Neutrophil (primary cell): ENCODE results near the gene SKOR1.

ENCODE experiments used
- H3K27ac ChIP-seq: fragments of 200-600 bp; sonication (generic); 2 replicates; pipeline ENCODE4 v1.5.1; 2016; ENCODE audit warnings: mild to moderate bottlenecking, moderate library complexity
- H3K27me3 ChIP-seq: fragments of 200-600 bp; sonication (generic); 2 replicates; pipeline ENCODE4 v1.6.0; 2016; ENCODE audit warnings: mild to moderate bottlenecking
- H3K36me3 ChIP-seq: fragments of 200-600 bp; sonication (generic); 2 replicates; pipeline ENCODE4 v1.5.1; 2017
- H3K4me1 ChIP-seq, 2 experiments: fragments of 200-600 bp in 1 of 2; sonication (generic) in 1 of 2; 1 replicate in 1 of 2; 2 replicates in 1 of 2; pipeline versions ENCODE4 v1.5.1 to v1.6.1; 2013 to 2016; ENCODE audit warnings: low read depth in 1 of 2, low read length in 1 of 2, mild to moderate bottlenecking in 1 of 2, moderate library complexity in 1 of 2; ENCODE audit not compliant: control insufficient read depth in 1 of 2, insufficient read depth in 1 of 2
- H3K4me3 ChIP-seq, 2 experiments: fragments of 200-600 bp in 1 of 2; sonication (generic) in 1 of 2; 1 replicate in 1 of 2; 2 replicates in 1 of 2; pipeline ENCODE4 v1.5.1; 2013 to 2016; ENCODE audit warnings: low read depth in 1 of 2, low read length in 1 of 2, mild to moderate bottlenecking in 1 of 2, moderate library complexity in 1 of 2
- H3K9me3 ChIP-seq: fragments of 200-600 bp; sonication (generic); 2 replicates; pipeline ENCODE4 v1.5.1; 2016
- TF ChIP-seq, protein P1 (sequence below): fragments of 200-600 bp; sonication (generic); IDR thresholded peaks from 2 replicates; pipeline ENCODE4 v1.5.1; 2016; ENCODE audit warnings: antibody characterized with exemption

Gene SKOR1

GRCh38 chr15:67824197-67824968 is 926 bp upstream of the SKOR1 start:
- H3K27me3 ChIP-seq: peaks cover 100% of the 10 kb centered on the region
- H3K4me1 ChIP-seq: peaks cover 23 to 41% of the 10 kb centered on the region in 2 experiments
- TF ChIP-seq, protein P1, sequence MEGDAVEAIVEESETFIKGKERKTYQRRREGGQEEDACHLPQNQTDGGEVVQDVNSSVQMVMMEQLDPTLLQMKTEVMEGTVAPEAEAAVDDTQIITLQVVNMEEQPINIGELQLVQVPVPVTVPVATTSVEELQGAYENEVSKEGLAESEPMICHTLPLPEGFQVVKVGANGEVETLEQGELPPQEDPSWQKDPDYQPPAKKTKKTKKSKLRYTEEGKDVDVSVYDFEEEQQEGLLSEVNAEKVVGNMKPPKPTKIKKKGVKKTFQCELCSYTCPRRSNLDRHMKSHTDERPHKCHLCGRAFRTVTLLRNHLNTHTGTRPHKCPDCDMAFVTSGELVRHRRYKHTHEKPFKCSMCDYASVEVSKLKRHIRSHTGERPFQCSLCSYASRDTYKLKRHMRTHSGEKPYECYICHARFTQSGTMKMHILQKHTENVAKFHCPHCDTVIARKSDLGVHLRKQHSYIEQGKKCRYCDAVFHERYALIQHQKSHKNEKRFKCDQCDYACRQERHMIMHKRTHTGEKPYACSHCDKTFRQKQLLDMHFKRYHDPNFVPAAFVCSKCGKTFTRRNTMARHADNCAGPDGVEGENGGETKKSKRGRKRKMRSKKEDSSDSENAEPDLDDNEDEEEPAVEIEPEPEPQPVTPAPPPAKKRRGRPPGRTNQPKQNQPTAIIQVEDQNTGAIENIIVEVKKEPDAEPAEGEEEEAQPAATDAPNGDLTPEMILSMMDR: no peak

GRCh38 chr15:67825881-67826716 is 790 bp downstream of the SKOR1 start:
- H3K9me3 ChIP-seq: no peaks in the 10 kb centered on the region
- H3K4me1 ChIP-seq: peaks cover 23 to 49% of the 10 kb centered on the region in 2 experiments

More at GRCh38 chr15:67824197-67824968, 926 bp upstream of the SKOR1 start:
- no peaks in the 10 kb centered on the region for H3K9me3 ChIP-seq
- H3K36me3 ChIP-seq: no peaks in the 10 kb centered on the region
- no peak overlapping the region for H3K4me3 ChIP-seq
- no peak overlapping the region for H3K27ac ChIP-seq

DNA sequence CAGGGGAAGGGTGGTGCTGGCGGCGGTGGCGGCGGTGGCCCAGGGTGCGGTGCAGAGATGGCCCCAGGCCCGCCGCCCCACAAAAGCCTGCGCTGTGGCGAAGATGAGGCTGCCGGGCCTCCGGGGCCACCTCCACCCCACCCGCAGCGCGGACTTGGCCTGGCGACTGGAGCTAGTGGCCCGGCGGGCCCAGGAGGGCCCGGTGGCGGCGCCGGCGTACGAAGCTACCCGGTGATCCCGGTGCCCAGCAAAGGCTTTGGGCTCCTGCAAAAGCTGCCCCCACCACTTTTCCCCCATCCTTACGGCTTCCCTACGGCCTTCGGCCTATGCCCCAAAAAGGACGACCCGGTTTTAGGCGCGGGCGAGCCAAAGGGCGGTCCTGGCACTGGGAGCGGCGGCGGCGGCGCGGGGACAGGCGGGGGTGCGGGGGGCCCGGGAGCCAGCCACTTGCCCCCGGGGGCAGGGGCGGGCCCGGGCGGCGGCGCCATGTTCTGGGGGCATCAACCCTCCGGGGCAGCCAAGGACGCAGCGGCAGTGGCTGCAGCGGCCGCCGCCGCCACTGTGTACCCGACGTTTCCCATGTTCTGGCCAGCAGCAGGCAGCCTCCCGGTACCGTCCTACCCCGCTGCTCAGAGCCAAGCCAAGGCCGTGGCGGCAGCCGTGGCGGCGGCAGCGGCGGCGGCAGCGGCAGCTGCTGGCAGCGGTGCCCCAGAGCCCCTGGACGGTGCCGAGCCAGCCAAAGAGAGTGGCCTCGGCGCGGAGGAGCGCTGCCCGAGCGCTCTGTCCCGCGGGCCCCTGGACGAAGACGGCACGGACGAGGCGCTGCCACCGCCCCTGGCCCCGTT is 1.6 kb downstream of the SKOR1 start:
- no peak overlapping the region for H3K27ac ChIP-seq
- H3K4me3 ChIP-seq: no peak overlapping the region
- TF ChIP-seq, protein P1: no peak
- H3K4me1 ChIP-seq: peaks cover 23 to 49% of the 10 kb centered on the region in 2 experiments
- no peaks in the 10 kb centered on the region for H3K9me3 ChIP-seq
- H3K27me3 ChIP-seq: peaks cover 100% of the 10 kb centered on the region
- no peaks in the 10 kb centered on the region for H3K36me3 ChIP-seq

More at GRCh38 chr15:67825881-67826716, 790 bp downstream of the SKOR1 start:
- TF ChIP-seq, protein P1: no peak
- H3K27ac ChIP-seq: no peak overlapping the region
- H3K4me3 ChIP-seq: peak overlapping the region in 1 of 2 experiments; percentile 24
- peaks cover 100% of the 10 kb centered on the region for H3K27me3 ChIP-seq
- H3K36me3 ChIP-seq: no peaks in the 10 kb centered on the region

DNA sequence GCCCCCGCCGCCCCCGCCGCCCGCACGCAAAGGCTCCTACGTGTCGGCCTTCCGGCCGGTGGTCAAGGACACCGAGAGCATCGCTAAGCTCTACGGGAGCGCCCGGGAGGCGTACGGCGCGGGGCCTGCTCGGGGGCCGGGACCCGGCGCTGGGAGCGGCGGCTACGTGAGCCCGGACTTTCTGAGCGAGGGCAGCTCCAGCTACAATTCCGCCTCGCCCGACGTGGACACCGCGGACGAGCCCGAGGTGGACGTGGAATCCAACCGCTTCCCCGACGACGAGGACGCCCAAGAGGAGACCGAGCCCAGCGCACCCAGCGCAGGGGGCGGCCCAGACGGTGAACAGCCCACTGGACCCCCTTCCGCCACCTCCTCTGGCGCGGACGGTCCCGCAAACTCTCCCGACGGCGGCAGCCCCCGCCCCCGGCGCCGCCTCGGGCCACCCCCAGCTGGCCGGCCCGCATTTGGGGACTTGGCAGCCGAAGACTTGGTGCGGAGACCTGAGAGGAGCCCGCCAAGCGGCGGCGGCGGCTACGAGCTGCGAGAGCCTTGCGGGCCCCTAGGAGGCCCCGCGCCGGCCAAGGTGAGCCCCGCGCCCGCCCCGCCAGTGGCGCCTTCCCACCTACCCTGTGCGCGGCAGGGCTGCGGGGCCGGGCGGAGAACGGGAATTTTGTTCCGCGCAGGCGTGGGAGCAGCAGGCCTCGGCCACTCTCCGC is 2.4 kb downstream of the SKOR1 start:
- peaks cover 23 to 55% of the 10 kb centered on the region in 2 experiments for H3K4me1 ChIP-seq
- H3K36me3 ChIP-seq: no peaks in the 10 kb centered on the region
- TF ChIP-seq, protein P1: no peak
- no peaks in the 10 kb centered on the region for H3K9me3 ChIP-seq
- H3K4me3 ChIP-seq: no peak overlapping the region
- peaks cover 100% of the 10 kb centered on the region for H3K27me3 ChIP-seq
- H3K27ac ChIP-seq: no peak overlapping the region
